Measurements from ENCODE around the gene PKD1L1. TPM values are rescaled to one million over a fixed set of nuclear protein-coding genes. Genes with fewer than 3 reads are reported as not detected.

PKD1L1 gene
- total RNA-seq, 1 experiment from 2014 or later: not detected

DNA sequence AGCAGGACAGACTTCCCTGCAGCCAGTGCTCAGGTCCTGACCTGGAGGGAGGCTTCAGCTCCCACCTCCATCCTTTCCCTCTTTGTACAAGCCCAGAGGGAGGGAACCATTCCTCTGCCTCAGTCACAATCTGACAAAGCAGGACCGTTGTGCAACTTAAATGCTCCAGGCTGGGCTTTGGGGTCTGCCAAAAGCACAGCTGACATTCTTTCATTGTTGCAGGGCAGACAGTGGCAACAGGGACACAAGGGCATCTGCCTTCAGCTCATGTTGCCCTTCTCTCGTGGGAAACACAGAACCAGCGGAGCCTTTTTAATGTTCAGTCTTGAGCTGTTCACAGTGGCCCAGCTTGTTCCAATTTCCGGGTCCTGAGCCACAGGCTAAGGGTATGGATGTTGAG, 210.7 kb downstream of the PKD1L1 start:
- Mint-ChIP-seq H3K27ac (ENCODE audit: low read depth, unreplicated experiment) (no peak overlapping the region), H3K36me3 (ENCODE audit: insufficient read depth, unreplicated experiment) (no peaks in the 10 kb centered on the region), H3K4me3 (ENCODE audit: unreplicated experiment) (no peak overlapping the region), H3K27me3 (ENCODE audit: insufficient read depth, unreplicated experiment) (no peaks in the 10 kb centered on the region), H3K4me1 (ENCODE audit: insufficient read depth, unreplicated experiment) (no peaks in the 10 kb centered on the region), H3K9me3 (ENCODE audit: unreplicated experiment) (no peaks in the 10 kb centered on the region)
- no peak for DNase-seq (ENCODE audit: unreplicated experiment)
- no TSS peak for BruUV-seq (replicated peaks)
- TF ChIP-seq, protein P1, sequence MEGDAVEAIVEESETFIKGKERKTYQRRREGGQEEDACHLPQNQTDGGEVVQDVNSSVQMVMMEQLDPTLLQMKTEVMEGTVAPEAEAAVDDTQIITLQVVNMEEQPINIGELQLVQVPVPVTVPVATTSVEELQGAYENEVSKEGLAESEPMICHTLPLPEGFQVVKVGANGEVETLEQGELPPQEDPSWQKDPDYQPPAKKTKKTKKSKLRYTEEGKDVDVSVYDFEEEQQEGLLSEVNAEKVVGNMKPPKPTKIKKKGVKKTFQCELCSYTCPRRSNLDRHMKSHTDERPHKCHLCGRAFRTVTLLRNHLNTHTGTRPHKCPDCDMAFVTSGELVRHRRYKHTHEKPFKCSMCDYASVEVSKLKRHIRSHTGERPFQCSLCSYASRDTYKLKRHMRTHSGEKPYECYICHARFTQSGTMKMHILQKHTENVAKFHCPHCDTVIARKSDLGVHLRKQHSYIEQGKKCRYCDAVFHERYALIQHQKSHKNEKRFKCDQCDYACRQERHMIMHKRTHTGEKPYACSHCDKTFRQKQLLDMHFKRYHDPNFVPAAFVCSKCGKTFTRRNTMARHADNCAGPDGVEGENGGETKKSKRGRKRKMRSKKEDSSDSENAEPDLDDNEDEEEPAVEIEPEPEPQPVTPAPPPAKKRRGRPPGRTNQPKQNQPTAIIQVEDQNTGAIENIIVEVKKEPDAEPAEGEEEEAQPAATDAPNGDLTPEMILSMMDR (IDR thresholded peaks at IDR 0.05; ENCODE audit: unreplicated experiment): no peak
- ChIA-PET POLR2A (no interaction called here), CTCF (no interaction called here)
- intact Hi-C loops (cut with micrococcal nuclease): no loop called here

DNA sequence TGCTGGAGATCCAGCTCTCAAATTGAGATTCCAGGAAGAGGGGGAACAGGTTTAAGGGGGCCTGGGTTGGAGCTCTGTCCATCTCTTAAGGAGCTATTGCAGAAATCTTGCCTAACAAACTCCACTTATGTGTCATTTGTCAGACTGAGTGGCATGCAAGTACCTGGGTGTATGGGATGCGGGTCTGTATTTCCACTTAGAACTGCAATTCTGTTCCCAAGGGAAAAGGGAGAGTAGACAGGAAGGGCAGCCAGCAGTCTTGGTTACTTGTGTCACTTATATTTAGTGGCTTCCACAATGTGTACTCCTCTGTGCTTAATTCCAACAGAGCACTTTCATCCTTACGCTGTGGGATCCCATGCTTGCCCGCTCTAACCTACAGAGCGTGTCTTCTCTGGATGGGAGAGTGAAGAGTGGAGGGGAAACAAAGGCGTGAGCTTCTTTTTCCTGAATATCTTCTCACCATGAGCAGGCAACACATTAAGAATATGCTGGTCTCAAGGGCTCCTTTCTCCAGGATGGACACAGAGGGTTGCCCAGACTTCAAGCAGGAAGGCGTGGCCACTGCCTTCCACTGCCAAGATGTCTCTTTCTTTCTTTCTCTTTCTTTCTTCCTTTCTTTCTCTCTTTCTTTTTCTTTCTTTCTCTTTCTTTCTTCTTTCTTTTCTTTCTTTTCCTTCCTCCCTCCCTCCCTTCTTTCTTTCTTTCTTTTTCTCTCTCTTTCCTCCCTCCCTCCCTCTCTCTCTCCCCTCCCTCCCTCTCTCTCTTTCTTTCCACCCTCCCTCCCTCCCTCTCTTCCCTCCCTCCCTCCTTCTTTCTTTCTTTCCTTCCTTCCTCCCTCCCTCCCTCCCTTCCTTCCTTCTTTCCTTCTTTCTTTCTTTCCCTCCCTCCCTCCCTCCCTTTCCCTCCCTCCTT, 212.6 kb downstream of the PKD1L1 start:
- H3K4me1 Mint-ChIP-seq (ENCODE audit: insufficient read depth, unreplicated experiment): no peaks in the 10 kb centered on the region
- ChIA-PET POLR2A (interaction anchor here (0.9 kb wide), 1 partner anchor 58 kb away, joined by 4 read pairs; no protein-coding TSS in a partner anchor), CTCF (no interaction called here)

DNA sequence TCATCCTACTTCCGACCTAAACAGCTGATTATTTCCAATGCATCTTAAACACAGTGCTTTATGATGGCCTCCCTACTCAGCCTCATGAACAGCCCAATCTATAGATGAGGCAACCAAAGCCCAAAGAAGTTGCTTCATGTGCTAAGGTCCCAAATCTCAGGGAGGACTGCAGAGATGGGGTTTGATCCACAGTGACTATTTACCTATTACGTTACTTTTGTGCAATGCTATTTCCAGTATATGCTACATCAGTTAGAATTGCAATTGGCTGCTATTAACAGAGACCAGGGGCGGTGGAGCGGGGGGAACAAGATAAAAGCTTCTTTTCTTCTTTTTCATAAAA, 213.3 kb downstream of the PKD1L1 start:
- H3K27me3 Mint-ChIP-seq (ENCODE audit: insufficient read depth, unreplicated experiment): no peaks in the 10 kb centered on the region
- H3K9me3 Mint-ChIP-seq (ENCODE audit: unreplicated experiment): no peaks in the 10 kb centered on the region
- H3K4me3 Mint-ChIP-seq (ENCODE audit: unreplicated experiment): no peak overlapping the region
- H3K4me1 Mint-ChIP-seq (ENCODE audit: insufficient read depth, unreplicated experiment): no peaks in the 10 kb centered on the region
- TF ChIP-seq, protein P1 (IDR thresholded peaks at IDR 0.05; ENCODE audit: unreplicated experiment): no peak
- CTCF ChIA-PET: interaction anchor here (0.7 kb wide), 1 partner anchor 67 kb away, joined by 3 read pairs; no protein-coding TSS in a partner anchor
- POLR2A ChIA-PET: no interaction called here
- no peaks in the 10 kb centered on the region for H3K36me3 Mint-ChIP-seq (ENCODE audit: insufficient read depth, unreplicated experiment)
- no peak for DNase-seq (ENCODE audit: unreplicated experiment)
- no TSS peak for BruUV-seq (replicated peaks)
- no peak overlapping the region for H3K27ac Mint-ChIP-seq (ENCODE audit: low read depth, unreplicated experiment)
- intact Hi-C loops (cut with micrococcal nuclease): no loop called here

More for the DNA sequence above, 212.6 kb downstream of the PKD1L1 start:
- TF ChIP-seq, protein P1 (IDR thresholded peaks at IDR 0.05; ENCODE audit: unreplicated experiment): no peak
- Mint-ChIP-seq H3K36me3 (ENCODE audit: insufficient read depth, unreplicated experiment) (no peaks in the 10 kb centered on the region), H3K4me3 (ENCODE audit: unreplicated experiment) (no peak overlapping the region), H3K27me3 (ENCODE audit: insufficient read depth, unreplicated experiment) (no peaks in the 10 kb centered on the region), H3K9me3 (ENCODE audit: unreplicated experiment) (no peaks in the 10 kb centered on the region), H3K27ac (ENCODE audit: low read depth, unreplicated experiment) (no peak overlapping the region)
- DNase-seq (ENCODE audit: unreplicated experiment): no peak
- no TSS peak for BruUV-seq (replicated peaks)
- intact Hi-C loops (cut with micrococcal nuclease): no loop called here

DNA sequence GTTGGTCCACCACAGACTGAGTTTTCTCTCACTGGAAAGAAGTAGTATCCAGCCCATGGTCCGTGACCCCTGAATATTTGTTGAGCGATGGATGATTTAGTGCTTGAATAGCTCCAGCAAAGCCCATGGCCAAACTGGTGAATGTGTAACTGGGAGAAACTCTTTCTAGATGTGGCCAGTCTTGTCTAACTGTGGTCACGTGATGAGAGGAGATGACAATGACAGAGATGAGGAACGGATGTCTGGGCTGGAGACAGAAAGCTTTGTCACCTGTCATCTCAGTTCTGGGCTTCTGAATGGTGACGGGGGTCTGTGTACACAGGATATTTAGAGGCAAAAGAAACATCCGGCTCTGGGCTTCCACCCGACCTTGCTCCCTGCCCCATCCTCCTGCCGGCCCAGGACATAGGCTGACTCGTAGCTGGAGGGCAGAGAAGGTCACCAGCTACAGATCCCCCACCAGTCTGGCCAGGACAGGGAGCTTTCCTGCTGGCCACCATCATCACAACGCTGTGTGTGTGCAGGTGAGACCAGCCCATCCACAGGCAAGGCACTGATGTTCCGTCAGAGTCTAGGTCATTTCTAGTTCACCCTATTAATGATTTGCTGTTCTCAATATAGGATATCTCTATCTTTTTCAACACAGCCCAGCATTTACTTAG, 213.8 kb downstream of the PKD1L1 start:
- intact Hi-C loops (cut with micrococcal nuclease): no loop called here
- H3K9me3 Mint-ChIP-seq (ENCODE audit: unreplicated experiment): no peaks in the 10 kb centered on the region
- CTCF ChIA-PET: interaction anchor here (0.7 kb wide), 1 partner anchor 67 kb away, joined by 3 read pairs; no protein-coding TSS in a partner anchor
- BruUV-seq (replicated peaks): no TSS peak
- no peaks in the 10 kb centered on the region for H3K36me3 Mint-ChIP-seq (ENCODE audit: insufficient read depth, unreplicated experiment)
- no peak for DNase-seq (ENCODE audit: unreplicated experiment)
- no peaks in the 10 kb centered on the region for H3K27me3 Mint-ChIP-seq (ENCODE audit: insufficient read depth, unreplicated experiment)
- TF ChIP-seq, protein P1 (IDR thresholded peaks at IDR 0.05; ENCODE audit: unreplicated experiment): no peak
- H3K4me3 Mint-ChIP-seq (ENCODE audit: unreplicated experiment): no peak overlapping the region
- POLR2A ChIA-PET: interaction anchor here (1.2 kb wide), 1 partner anchor 10 kb away, joined by 3 read pairs; no protein-coding TSS in a partner anchor
- H3K27ac Mint-ChIP-seq (ENCODE audit: low read depth, unreplicated experiment): no peak overlapping the region
- H3K4me1 Mint-ChIP-seq (ENCODE audit: insufficient read depth, unreplicated experiment): no peaks in the 10 kb centered on the region

All from MCF 10A (cell line).